GM12892 (cell line): ENCODE measurements around the gene ZFP82.
A peak's percentile ranks its signal among the peaks of the same experiment; 100 is the strongest.

Experiments used
- DNase-seq: peaks from one replicate; pipeline ENCODE4 v3.0.0; 2011; ENCODE audit not compliant: insufficient read length
- FAIRE-seq: peaks from 2 replicates; lab custom pipeline; 2011; peaks lifted over from hg19 to GRCh38; lab: Jason Lieb, UNC
- POLR2A ChIP-seq: IDR thresholded peaks from 2 replicates; pipeline ENCODE4 v1.6.1; 2011; ENCODE audit warnings: low read depth, low read length, control low read depth
- POLR2AphosphoS5 ChIP-seq: IDR thresholded peaks from 2 replicates; pipeline ENCODE4 v1.6.1; 2011; ENCODE audit warnings: low read depth, low read length, control low read depth
- TAF1 ChIP-seq: IDR thresholded peaks from 2 replicates; pipeline ENCODE4 v1.6.1; 2011; ENCODE audit warnings: low read depth, mild to moderate bottlenecking, control low read depth, low read length, borderline replicate concordance

ZFP82 gene

GRCh38 chr19:36409841-36410240 is 8.6 kb downstream of the ZFP82 start:
- DNase-seq: no peak
- TF ChIP-seq TAF1 (no peak), POLR2A (no peak), POLR2AphosphoS5 (no peak)
- no peak for FAIRE-seq

GRCh38 chr19:36408101-36408500 is 10.3 kb downstream of the ZFP82 start:
- FAIRE-seq (no peak), DNase-seq (no peak)
- TF ChIP-seq TAF1 (no peak), POLR2AphosphoS5 (no peak), POLR2A (no peak)

GRCh38 chr19:36404498-36404897 is 13.9 kb downstream of the ZFP82 start:
- FAIRE-seq (no peak), DNase-seq (no peak)
- TF ChIP-seq TAF1 (no peak), POLR2AphosphoS5 (no peak), POLR2A (no peak)

GRCh38 chr19:36401475-36401874 is 17.0 kb downstream of the ZFP82 start:
- DNase-seq (no peak), FAIRE-seq (no peak)
- no peak for TF ChIP-seq POLR2AphosphoS5
- TF ChIP-seq TAF1: no peak
- no peak for TF ChIP-seq POLR2A

- TF ChIP-seq TAF1: no peak
- no peak for TF ChIP-seq POLR2A
- TF ChIP-seq POLR2AphosphoS5: no peak
- DNase-seq (no peak), FAIRE-seq (no peak)
Measured at GRCh38 chr19:36398571-36398970, 19.9 kb downstream of the ZFP82 start.

- DNase-seq (no peak), FAIRE-seq (no peak)
- no peak for TF ChIP-seq TAF1
- no peak for TF ChIP-seq POLR2AphosphoS5
- no peak for TF ChIP-seq POLR2A
Measured at GRCh38 chr19:36392916-36393673, 25.3 kb downstream of the ZFP82 start.

GRCh38 chr19:36379510-36379819 is 39.0 kb downstream of the ZFP82 start:
- DNase-seq (no peak), FAIRE-seq (no peak)
- no peak for TF ChIP-seq POLR2AphosphoS5
- no peak for TF ChIP-seq POLR2A
- TF ChIP-seq TAF1: no peak

GRCh38 chr19:36378625-36379509 is 39.6 kb downstream of the ZFP82 start, which contains the start of gene ZFP14:
ZFP14 (minus strand) TSS chr19:36379201; CDS start chr19:36367892, 11,309 bp downstream.
- DNase-seq: peak; percentile 98
- FAIRE-seq: peak; percentile 93
- TF ChIP-seq TAF1: no peak

- DNase-seq (no peak), FAIRE-seq (no peak)
- TF ChIP-seq TAF1 (no peak), POLR2AphosphoS5 (no peak), POLR2A (no peak)
Measured at GRCh38 chr19:36377541-36378178, 40.8 kb downstream of the ZFP82 start.

- TF ChIP-seq POLR2A (no peak), TAF1 (no peak), POLR2AphosphoS5 (no peak)
- FAIRE-seq: no peak
- no peak for DNase-seq
Measured at GRCh38 chr19:36373638-36374156, 44.7 kb downstream of the ZFP82 start.

- DNase-seq (no peak), FAIRE-seq (no peak)
- TF ChIP-seq POLR2A (no peak), POLR2AphosphoS5 (no peak), TAF1 (no peak)
Measured at GRCh38 chr19:36371886-36372285, 46.6 kb downstream of the ZFP82 start.
